Measurements from ENCODE around the gene ZFTA.
"Not testable (repeated sequence)": the region's sequence is repeated elsewhere in the genome, so short reads cannot be mapped to it uniquely, and the experiment has no call there.

Gene ZFTA

GRCh38 chr11:63775191-63775590 is 6.6 kb upstream of the ZFTA start:
- no peak for DNase-seq (ENCODE audit: low spot score)

DNA sequence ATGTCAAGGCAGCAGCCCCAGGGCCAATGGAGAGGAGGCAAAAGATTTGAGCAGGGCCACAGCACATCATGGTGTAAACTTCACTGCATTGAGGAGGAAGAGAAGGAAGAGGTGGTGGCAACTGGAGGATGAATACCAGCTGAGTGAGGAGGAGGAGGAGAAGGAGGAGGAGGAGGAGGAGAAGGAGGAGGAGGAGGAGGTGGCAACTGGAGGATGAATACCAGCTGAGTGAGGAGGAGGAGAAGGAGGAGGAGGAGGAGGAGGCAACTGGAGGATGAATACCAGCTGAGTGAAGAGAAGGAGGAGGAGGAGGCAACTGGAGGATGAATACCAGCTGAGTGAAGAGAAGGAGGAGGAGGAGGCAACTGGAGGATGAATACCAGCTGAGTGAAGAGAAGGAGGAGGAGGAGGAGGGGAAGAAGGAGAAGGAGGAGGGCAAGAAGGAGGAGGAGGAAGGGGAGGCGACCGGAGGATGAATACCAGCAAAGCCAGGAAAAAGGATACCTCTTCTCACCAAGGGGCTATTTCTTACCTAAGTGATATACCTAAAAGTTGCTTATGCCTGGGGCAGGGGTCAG is 3.3 kb upstream of the ZFTA start:
- not testable (repeated sequence) for DNase-seq (ENCODE audit: low spot score)

DNA sequence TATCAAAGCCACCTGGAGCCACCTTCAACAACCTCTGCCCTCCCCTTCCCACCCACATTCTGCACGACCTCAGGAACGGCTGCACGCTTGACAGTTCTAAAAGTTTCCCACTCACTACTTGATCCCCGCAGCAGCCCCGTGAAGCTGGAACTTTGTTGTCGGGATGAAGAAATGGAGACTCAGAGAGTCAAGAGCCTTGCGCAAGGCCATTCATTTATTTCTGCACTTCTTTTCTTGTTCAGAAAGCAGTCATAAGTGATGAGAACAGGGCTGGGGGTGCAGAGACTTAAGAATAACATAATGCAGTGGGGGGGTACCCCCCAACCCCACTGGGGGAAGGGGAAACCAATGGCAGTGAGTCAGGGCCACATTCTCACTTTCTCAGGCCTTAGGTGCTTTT is 2.2 kb upstream of the ZFTA start:
- no peak for DNase-seq (ENCODE audit: low spot score)

DNA sequence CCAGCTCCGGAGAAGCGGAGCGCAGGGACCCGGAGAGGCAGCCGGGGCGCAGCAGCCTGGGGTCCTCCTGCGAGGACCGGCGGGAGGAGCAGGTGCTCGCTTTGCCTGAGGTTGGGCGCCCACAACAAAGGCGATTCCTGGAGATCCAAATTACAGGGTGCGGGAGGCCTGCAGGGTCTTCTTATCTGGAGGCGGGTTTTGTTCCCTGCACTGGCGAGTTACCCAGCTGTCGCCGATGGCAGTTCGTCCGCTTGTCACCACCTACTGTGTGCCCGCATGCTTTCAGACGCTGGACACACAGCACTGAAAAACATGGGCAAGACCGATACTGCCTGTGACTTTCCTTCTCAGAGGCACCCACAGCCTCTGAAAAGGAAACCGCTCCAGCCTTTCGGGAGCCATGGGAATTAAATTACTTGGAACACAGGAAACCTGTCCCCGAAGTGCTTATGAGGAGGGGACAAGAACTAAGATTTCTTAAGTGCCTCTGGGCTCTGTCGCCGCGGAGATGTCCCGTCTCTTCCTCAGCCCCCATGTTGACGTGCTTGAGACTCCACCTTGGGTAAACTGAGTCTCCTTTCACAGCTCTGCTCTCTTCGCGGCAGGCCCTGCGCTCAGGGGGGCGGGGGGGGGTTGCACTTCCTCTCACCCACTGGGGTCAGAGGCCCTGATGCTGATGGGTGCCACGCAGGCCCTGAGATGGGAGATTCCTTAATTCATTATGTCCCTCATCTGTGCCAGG is 1.3 kb upstream of the ZFTA start:
- no peak for DNase-seq (ENCODE audit: low spot score)

GRCh38 chr11:63769042-63769713 is 603 bp upstream of the ZFTA start:
- peak; percentile 22 for DNase-seq (ENCODE audit: low spot score)

DNA sequence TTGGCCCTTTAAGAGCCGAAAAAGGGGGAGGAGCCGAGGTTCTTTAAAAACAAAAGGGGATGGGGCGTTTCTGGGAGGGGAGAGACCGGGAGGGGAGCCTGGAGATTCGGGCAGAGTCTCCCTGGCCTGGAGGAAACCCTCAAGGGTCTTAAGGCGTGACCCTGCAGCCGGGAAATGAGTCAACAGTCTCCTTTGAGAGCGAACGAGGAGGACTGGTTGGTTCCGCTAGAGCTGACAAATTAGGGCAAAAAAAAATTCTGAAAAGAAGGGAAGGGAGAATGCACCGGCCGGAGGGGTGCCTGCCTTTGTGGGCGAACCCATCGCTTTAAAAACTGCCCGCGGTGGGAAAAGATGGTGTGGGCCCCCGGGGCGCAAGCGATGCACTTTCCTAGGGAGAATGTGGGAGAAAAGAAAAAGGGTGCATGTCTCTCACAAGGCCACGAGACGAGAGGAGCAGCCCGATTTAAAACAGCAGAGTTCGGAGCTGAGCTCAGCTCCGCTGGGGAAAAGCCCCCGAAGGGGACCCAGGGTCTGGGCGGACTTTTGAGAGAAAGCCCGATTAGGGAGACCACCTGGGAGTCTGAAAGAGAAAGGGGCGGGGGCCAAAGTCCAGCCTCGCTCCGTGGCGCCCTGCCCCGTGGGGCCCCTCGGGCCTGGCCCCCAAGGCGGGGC is 874 bp downstream of the ZFTA start:
- DNase-seq (ENCODE audit: low spot score), result peak; percentile 76

GRCh38 chr11:63767267-63767564 is 1.4 kb downstream of the ZFTA start:
- DNase-seq (ENCODE audit: low spot score), result no peak

- DNase-seq (ENCODE audit: low spot score), result no peak
Measured at GRCh38 chr11:63766531-63767235, 1.9 kb downstream of the ZFTA start.

GRCh38 chr11:63765688-63766241 is 2.8 kb downstream of the ZFTA start:
- DNase-seq (ENCODE audit: low spot score), result no peak

- no peak for DNase-seq (ENCODE audit: low spot score)
Measured at GRCh38 chr11:63764679-63765647, 3.6 kb downstream of the ZFTA start.

GRCh38 chr11:63764340-63764678 is 4.3 kb downstream of the ZFTA start:
- DNase-seq (ENCODE audit: low spot score), result no peak

- no peak for DNase-seq (ENCODE audit: low spot score)
Measured at GRCh38 chr11:63763496-63764339, 4.9 kb downstream of the ZFTA start.

GRCh38 chr11:63762654-63763495 is 5.7 kb downstream of the ZFTA start:
- DNase-seq (ENCODE audit: low spot score), result no peak

- DNase-seq (ENCODE audit: low spot score), result no peak
Measured at GRCh38 chr11:63761931-63762653, 6.5 kb downstream of the ZFTA start.

DNA sequence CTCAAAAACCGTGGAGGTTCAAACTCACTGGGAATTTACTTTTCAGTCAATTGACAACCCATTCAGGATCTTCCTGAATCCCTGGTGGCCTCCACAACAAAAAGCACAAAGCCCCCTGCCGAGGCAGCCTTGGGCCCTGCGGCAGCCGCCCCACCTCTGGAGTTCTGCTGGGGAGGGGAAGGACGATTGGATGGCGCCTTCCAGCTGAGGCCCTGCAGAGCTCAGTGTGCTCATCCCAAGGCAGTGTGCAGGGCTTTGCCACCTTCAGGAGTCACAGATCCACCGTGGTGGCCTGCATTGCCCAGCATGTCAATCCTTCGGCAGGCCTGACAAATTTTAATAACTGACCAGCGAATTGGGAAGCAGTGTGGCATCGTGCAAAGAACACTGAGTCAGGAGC is 7.4 kb downstream of the ZFTA start:
- no peak for DNase-seq (ENCODE audit: low spot score)

DNA sequence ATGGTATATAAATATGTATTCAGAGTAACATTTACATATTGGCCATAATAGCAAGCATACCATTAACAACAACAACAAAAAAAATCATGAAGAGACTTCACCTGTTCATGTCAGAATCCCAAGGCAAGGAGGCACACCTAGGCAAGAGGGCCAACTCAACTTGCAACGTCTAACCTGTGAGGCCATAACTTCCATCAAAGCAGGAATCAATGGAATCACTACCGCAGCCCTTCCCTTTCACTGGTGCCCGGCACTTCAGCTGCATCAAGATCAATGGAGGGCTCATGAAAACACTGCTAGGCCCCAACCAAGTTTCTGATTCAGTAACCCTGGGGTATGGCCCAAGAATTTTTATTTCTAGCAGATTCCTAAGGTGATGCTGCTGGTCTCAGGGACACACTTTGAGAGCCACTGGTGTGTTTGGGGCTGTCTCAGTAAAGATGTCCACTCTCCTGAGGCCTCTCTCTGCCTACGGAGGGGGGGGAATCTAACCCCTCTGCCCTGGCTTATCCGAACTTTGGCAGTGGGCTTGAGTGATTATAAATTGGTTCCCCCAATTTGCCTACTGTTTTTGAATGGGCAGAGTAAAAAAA is 8.0 kb downstream of the ZFTA start:
- DNase-seq (ENCODE audit: low spot score), result no peak

DNA sequence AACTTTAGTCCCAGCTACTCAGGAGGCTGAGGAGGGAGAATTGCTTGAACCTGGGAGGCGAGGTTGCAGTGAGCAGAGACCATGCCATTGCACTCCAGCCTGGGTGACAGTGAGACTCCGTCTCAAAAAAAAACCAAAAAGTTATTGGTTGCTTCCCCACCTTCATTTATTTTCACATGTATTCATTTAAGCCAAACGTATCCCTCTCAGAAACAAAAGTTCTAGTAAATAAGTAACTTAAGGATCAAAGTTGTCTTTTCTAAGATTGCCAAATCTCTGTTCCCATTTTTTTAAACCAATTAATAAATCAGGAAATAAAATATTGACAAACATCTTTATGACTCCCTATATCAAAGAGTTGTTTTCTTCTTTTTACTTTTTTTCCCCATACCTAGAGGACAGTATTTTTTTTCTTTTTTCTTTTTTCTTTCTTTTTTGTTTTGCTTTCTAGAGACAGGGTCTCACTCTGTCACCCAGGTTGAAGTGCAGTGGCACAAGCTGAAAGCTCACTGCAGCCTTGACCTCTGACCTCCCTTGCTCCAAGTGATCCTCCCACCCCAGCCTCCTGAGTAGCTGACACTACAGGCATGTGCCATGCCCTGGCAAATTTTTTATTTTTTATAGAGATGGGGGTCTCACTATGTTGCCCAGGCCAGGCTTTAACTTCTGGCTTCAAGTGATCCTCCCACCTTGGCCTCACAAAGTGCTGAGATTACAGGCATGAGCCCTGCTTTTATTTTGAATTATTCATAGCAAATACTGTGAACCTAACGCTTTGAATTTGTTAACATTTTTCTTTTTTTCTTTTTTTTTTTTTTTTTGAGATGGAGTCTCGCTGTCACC is 11.4 kb downstream of the ZFTA start:
- DNase-seq (ENCODE audit: low spot score), result no peak

All from kidney capillary endothelial cell (primary cell).